ENCODE results near the gene ARHGAP31.
"Not testable (repeated sequence)": the region's sequence is repeated elsewhere in the genome, so short reads cannot be mapped to it uniquely, and the experiment has no call there.

The ARHGAP31 gene

GRCh38 chr3:119293871-119294695 lies at the start of gene ARHGAP31:
TSS of gene ARHGAP31 (plus strand) at chr3:119294383. CDS start at chr3:119294905, 522 bp downstream.
- no peak for DNase-seq (ENCODE audit: low read depth, low spot score)

GRCh38 chr3:119245778-119246177 lies 48.4 kb upstream of the ARHGAP31 start:
- H3K27ac ChIP-seq = no peak overlapping the region
- DNase-seq (ENCODE audit: low read depth, low spot score) = no peak

More at GRCh38 chr3:119293871-119294695, at the start of gene ARHGAP31:
- H3K27ac ChIP-seq = no peak within 1 kb of the TSS

- no peak overlapping the region for H3K27ac ChIP-seq
- no peak for DNase-seq (ENCODE audit: low read depth, low spot score)
These were observed 39.0 kb upstream of the ARHGAP31 start for GRCh38 chr3:119255214-119255613.

GRCh38 chr3:119257111-119257510 lies 37.1 kb upstream of the ARHGAP31 start:
- DNase-seq (ENCODE audit: low read depth, low spot score) = no peak

GRCh38 chr3:119257654-119258410 lies 36.4 kb upstream of the ARHGAP31 start:
- peak overlapping the region; percentile 0 for H3K27ac ChIP-seq
- no peak for DNase-seq (ENCODE audit: low read depth, low spot score)

More at GRCh38 chr3:119257111-119257510, 37.1 kb upstream of the ARHGAP31 start:
- no peak overlapping the region for H3K27ac ChIP-seq

GRCh38 chr3:119258915-119259314 lies 35.3 kb upstream of the ARHGAP31 start:
- H3K27ac ChIP-seq = no peak overlapping the region
- DNase-seq (ENCODE audit: low read depth, low spot score) = no peak

- no peak for DNase-seq (ENCODE audit: low read depth, low spot score)
- no peak overlapping the region for H3K27ac ChIP-seq
These were observed 34.4 kb upstream of the ARHGAP31 start for GRCh38 chr3:119259821-119260220.

GRCh38 chr3:119261055-119261454 lies 33.1 kb upstream of the ARHGAP31 start:
- H3K27ac ChIP-seq = no peak overlapping the region
- DNase-seq (ENCODE audit: low read depth, low spot score) = no peak

- not testable (repeated sequence) for DNase-seq (ENCODE audit: low read depth, low spot score)
These were observed 24.0 kb upstream of the ARHGAP31 start for GRCh38 chr3:119270212-119270611.

GRCh38 chr3:119276680-119277079 lies 17.5 kb upstream of the ARHGAP31 start:
- DNase-seq (ENCODE audit: low read depth, low spot score) = no peak
- H3K27ac ChIP-seq = no peak overlapping the region

More at GRCh38 chr3:119270212-119270611, 24.0 kb upstream of the ARHGAP31 start:
- H3K27ac ChIP-seq = not testable (repeated sequence)

- DNase-seq (ENCODE audit: low read depth, low spot score) = no peak
- H3K27ac ChIP-seq = no peak overlapping the region
These were observed 15.1 kb upstream of the ARHGAP31 start for GRCh38 chr3:119279101-119279554.

- no peak overlapping the region for H3K27ac ChIP-seq
- no peak for DNase-seq (ENCODE audit: low read depth, low spot score)
These were observed 14.5 kb upstream of the ARHGAP31 start for GRCh38 chr3:119279584-119280243.

GRCh38 chr3:119288669-119289403 lies 5.3 kb upstream of the ARHGAP31 start:
- DNase-seq (ENCODE audit: low read depth, low spot score) = no peak
- H3K27ac ChIP-seq = no peak overlapping the region

- DNase-seq (ENCODE audit: low read depth, low spot score) = no peak
- H3K27ac ChIP-seq = no peak overlapping the region
These were observed 4.8 kb upstream of the ARHGAP31 start for GRCh38 chr3:119289404-119289770.

GRCh38 chr3:119290613-119291012 lies 3.6 kb upstream of the ARHGAP31 start:
- no peak overlapping the region for H3K27ac ChIP-seq
- no peak for DNase-seq (ENCODE audit: low read depth, low spot score)

GRCh38 chr3:119291062-119291700 lies 3.0 kb upstream of the ARHGAP31 start:
- DNase-seq (ENCODE audit: low read depth, low spot score) = no peak
- H3K27ac ChIP-seq = no peak overlapping the region

- H3K27ac ChIP-seq = no peak overlapping the region
- no peak for DNase-seq (ENCODE audit: low read depth, low spot score)
These were observed 1.5 kb upstream of the ARHGAP31 start for GRCh38 chr3:119292666-119293065.

GRCh38 chr3:119293105-119293870 lies 895 bp upstream of the ARHGAP31 start:
- DNase-seq (ENCODE audit: low read depth, low spot score) = no peak
- H3K27ac ChIP-seq = no peak overlapping the region

All from epithelial cell of prostate (primary cell).